Medulla oblongata (tissue), 1 donor: ENCODE data around the gene PRKAG2.

Source experiments
- DNase-seq: peaks from one replicate; pipeline ENCODE4 v3.0.0-alpha.2; 2015; ENCODE audit errors: extremely low spot score

Gene PRKAG2

DNA sequence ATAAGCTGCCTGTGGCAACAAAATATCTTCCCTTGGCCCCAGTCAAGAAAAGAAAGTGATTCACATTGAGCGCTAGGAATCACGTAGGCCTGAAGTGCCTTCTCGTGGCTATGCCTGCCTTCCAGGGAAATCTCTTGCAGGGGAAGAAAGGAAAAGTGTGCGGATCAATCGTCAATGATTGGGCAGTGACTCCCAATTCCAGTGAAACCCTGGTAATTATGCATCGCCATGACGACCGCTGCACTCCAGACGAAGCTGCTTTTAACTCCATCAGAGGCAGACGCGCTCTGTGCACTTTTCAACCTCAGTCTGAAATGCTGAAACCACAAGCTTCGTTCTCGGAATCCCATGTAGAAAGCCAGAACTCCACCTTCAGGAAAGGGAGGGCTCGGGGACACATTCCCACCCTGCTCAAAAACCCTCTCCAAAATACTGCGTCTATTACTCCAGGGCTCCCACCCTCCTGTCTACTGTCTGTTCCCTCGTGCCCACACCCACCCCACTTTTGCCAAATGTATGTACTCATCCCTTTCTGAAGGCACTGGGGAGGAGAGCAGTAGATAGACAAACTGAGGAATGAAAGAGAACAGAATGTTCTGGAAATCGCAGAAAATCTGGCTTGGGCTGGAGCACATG is 24.2 kb upstream of the PRKAG2 start:
- no peak for DNase-seq

GRCh38 chr7:151900591-151900985 is 23.7 kb upstream of the PRKAG2 start:
- DNase-seq = no peak

DNA sequence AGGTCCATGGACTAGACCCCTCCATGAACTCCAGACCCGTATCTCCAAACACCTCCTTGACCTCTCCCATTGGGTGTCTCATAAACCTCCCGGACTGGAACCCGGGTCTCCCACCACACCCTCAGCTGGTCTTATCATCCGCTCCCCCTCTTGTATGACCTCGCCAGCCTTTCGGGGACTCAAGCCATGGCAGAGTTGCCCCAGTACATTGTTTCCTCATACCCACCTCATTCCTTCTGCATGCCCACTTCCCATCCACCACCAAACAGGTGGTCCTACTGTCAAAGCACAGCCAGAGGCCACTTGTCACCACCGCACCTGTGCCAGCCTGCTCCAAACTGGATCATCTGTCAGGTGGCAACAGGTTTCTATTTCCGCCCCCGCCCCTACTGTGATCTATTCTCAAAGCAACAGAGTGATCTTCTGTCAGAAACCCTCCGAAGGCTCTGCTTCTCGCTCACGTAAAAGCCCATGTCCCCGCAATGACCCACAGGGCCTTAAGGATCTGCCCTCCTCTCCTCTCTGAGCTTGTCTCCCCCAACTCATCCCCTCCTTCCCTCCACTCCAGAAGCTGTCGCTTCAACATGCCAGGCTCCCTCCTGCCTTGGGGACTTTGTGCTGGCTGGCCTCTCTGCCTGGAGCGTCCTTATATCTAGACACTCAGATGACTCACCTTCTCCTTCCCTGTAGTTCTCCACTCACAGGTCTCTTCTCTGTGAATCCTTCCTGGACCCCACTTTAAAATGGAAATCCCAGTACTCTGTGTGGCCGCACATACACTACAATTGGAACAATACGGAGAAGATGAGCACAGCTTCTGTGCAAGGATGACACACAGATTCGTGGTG is 22.8 kb upstream of the PRKAG2 start:
- no peak for DNase-seq

DNA sequence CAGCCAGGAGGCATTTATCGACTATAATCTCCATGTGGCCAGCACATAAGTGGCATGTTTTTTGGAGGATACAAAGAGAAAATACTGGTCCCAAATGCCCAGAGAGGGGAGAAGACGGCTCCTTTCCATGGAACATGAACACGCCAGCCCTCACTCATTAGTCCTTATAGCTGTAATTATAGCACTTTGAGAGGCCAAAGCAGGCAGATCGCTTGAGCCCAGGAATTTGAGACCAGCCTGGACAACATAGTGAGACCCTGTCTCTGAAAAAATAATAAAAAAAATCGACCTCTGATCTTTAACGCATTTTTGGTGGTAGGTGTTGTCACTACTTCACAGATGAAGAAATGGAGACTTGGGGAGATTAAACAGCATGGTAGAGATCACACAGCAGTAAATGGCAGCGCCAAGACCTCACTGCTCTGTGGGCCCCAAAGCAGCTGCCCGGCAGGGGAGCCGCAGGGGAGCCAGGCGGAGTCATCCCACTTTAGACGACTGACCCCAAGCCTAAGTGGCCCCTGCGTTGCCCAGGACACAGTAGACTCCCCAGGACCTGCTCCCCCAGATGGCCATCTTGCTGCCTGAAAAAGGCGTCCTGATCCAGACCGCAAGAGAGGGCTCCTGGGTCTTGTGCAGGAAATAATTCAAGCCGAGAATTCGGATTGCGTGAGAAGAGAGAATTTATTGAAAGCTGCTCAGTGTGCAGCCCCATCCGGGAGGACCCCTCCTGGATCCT is 21.2 kb upstream of the PRKAG2 start:
- no peak for DNase-seq

GRCh38 chr7:151897161-151897731 is 20.3 kb upstream of the PRKAG2 start:
- DNase-seq = no peak

- DNase-seq = no peak
Measured at GRCh38 chr7:151896486-151896885, 19.6 kb upstream of the PRKAG2 start.

DNA sequence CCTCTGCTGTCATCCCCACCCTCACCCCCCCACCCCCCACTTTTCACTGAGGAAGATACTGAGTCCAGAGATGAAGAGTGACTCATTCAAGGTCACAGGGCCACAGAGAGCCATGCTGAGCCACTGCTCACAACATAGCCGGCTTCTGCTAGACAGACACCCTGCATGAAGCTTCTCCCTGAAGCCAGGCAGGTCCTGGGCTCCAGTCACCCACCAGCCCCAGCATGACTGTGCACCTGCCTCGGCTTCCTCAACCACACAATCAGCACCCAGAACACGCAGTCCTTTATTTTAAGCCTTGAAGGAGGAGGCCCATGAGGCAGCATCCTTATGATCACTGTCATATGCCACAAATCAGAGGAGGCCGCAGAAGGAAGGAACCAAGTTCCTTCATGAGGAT is 19.2 kb upstream of the PRKAG2 start:
- DNase-seq = no peak

DNA sequence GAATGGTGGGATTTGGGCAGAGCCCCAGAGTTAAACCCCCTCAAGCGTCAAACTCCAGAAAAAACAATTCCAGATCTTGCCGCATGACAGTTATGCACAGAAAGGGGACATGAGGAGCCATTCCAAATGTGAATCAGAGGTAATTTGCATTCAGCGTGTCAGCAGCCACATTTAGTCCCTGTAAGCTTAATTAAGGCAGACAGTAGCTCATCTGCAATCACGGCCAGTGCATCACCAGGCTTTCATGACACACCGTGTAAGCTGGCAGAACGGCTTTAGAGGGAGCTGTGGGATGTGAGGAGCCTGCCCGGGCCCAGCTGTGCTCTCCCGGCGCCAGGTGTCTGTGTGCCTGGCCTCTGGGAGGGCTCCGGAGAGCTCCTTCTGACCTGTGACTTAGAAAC is 18.7 kb upstream of the PRKAG2 start:
- DNase-seq = no peak

DNA sequence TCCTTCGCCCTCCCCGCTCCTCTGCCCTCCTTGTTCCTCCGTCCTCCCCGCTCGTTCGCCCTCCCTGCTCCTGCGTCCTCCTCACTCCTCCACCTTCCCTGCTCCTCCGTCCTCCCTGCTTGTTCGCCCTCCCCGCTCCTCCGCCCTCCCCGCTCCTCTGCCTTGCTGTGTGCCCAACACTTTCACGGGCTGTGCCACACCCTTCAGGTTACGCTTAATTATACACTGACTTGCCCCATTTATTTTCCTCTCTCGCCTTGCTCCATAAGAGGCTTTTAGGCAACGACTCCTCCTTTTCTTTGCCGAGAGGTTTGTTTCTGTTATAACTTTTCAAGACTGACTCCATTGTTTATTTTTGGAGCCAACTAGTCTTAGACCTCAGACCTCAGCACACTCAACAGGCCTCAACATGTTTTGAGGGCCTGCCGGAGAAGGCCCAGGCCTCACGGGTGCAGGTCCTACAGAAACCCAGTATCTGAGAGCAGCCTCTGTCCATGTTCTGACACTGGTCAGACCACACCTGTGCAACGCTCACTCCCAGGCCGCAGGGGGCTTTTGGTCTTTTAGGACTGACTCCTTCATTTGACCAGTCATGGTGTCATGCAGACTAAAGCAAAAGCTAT is 18.2 kb upstream of the PRKAG2 start:
- DNase-seq = no peak

GRCh38 chr7:151894111-151895007 is 17.4 kb upstream of the PRKAG2 start:
- no peak for DNase-seq

- no peak for DNase-seq
Measured at GRCh38 chr7:151893405-151893923, 16.5 kb upstream of the PRKAG2 start.

DNA sequence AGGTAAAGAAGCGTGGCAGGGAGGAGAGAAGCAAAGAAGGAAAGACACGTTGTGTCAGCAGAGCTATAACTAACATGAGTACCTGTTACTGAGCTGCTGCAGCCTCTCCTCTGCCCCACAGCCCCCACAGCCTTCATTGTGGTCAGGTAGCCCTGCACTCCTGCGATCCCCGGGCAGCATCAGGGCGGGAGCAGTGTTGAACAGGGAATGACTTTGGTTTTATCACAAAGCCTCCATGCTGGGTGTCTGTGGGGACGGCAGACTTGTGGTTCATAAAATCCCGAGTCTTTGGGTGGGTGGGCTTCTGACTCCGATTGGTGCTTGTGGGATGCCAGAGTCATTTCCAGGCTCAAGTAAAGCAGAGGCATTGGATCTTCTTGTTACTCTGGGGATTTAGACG is 14.8 kb upstream of the PRKAG2 start:
- DNase-seq = no peak

DNA sequence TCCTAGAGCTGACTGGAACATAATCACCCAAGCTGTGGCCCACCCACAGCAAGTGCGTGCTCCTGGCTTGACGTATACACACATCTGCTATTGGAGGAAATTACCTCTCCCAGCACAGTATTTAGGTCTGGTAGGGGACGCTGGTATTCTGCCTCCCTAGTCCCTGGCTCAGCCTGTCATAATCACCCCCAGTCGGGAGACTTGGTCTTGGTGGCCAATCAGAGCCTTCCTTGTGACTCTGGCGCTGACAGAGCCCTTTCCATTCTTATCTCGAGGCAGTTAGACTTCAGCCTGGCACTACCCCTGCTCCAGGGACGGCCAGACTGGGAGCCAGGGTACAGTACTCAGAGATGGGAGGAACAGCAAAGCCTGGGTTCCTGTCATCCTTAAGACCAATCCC is 14.3 kb upstream of the PRKAG2 start:
- no peak for DNase-seq

DNA sequence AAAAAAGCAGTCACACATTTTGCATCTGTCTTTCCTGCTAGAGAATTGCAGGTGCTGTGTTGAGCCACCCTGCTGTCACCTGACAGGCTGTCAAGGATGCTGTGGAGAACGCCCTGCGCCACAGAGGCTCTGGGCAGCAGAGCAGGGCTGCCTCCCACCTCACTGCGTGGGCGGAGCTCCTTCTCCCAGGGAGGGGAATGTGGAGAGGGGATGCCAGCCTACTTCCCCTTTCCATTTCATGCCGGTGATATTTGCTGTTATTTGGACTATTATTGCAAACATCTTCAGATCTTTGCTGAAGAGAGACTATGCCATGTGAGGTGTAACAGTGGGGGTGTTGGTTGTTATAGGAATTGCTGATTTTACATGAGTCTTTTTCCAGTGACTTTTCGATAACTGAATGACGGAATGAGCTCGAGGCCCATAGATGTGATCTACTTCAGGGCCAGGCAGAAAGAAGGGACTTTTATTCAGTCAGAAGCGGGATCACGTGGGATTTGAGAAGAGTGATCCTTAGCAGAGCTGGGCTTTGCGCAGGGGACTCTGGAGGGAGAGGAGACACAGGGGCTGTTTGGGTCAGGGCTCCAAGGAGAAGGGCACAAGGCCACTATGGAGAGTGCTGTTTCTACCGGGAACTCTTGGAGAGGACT is 13.6 kb upstream of the PRKAG2 start:
- DNase-seq = peak; percentile 28

- DNase-seq = no peak
Measured at GRCh38 chr7:151889406-151890354, 12.8 kb upstream of the PRKAG2 start.

DNA sequence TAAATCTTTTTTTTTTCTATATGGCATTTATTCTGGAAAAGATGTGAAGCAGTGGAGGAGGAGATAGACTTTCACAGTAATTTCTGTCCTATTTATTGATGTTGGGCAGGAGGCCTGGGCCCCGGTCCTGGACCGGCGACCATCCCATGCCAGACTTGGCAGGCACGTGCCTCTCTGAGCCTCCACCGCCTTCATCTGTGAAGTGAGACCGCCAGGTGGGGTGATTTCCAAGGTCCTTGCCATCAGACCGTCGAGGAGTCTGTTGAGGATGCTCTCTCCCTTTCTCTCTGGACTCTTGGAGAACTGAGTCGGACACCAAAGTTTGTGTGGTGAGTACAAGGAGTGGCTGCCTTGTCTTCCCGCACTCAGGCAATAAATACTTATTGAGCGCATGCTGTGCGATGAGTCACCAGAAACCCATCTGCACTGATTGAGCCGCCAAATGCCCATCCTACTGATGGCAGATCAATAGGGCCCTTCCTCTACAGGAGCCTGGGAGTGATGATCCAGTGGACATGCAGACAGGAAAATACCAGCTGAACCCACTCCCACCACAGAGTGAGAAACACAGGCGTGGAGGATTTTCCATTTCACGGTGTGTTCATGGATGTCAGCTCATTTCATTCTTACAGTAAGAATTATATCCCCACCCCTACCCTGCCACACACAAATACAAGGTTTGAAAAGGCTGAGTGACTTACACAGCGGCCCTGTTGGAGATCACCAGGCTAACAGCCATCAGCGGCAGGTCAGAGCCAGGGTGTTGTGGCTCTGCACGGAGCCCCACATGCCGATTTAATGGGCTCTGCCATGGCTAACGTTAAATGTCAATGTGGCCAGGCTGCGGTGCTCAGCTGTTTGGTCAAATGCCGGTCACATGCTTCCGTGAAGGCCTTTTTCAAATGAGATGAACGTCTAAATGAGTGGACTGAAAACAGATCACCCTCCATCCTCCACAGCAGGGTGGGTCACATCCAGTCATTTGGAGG is 11.5 kb upstream of the PRKAG2 start:
- DNase-seq = no peak

- no peak for DNase-seq
Measured at GRCh38 chr7:151886783-151887182, 9.9 kb upstream of the PRKAG2 start.

DNA sequence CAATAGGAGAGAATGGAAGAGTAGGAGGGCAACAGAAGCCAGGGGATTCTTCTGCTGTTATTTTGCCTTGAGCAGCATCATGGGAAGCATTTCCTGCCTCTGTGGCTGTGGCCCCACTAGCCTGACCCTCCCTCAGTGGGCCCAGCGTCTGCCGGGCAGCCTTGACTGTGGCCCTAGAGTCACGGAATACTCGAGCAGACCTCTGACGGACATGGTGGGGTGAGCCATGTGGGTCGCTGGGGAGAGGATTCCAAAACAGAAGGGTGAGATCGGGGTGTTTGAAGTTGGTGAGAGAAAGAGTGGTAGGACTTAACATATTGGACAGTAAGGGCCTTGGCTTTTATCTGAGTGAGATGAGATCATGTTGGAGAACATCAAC is 8.3 kb upstream of the PRKAG2 start:
- DNase-seq = no peak
